DND-41 (cell line): ENCODE data around the gene TSC22D2.

Experiments used
- ATAC-seq: fragments of 200-7000 bp; cut with Tn5 transposase; 3 replicates; pipeline ENCODE4 v1.9.1; 2021; ENCODE audit warnings: low read depth; ENCODE audit not compliant: insufficient read depth
- DNase-seq: peaks from one replicate; pipeline ENCODE4 v3.0.0-alpha.2; 2020
- H2AFZ ChIP-seq: 2 replicates; pipeline ENCODE4 v1.6.0; 2012; ENCODE audit warnings: low read depth, low read length
- H3K27ac ChIP-seq: 2 replicates; pipeline ENCODE4 v1.5.1; 2012; ENCODE audit warnings: low read length, inconsistent platforms
- H3K27me3 ChIP-seq: fragments of 200-600 bp; sonication (generic); 2 replicates; pipeline ENCODE4 v1.6.0; 2012; ENCODE audit warnings: low read length, mild to moderate bottlenecking, inconsistent platforms; ENCODE audit not compliant: insufficient read depth, poor library complexity
- H3K36me3 ChIP-seq: 2 replicates; pipeline ENCODE4 v1.5.1; 2012; ENCODE audit warnings: low read length, inconsistent platforms; ENCODE audit not compliant: insufficient read depth
- H3K4me1 ChIP-seq: 2 replicates; pipeline ENCODE4 v1.5.1; 2012; ENCODE audit warnings: mild to moderate bottlenecking, low read length; ENCODE audit not compliant: insufficient read depth
- H3K4me2 ChIP-seq: 2 replicates; pipeline ENCODE4 v1.6.0; 2012; ENCODE audit warnings: mild to moderate bottlenecking, moderate library complexity, low read length, inconsistent platforms; ENCODE audit not compliant: insufficient read depth
- H3K4me3 ChIP-seq, 2 experiments: fragments of 200-600 bp in 1 of 2; shearing (Covaris generic) in 1 of 2; 2 replicates each; pipeline ENCODE4 v1.5.1; 2012 to 2016; ENCODE audit warnings: inconsistent platforms in 2 of 2, low read length in 2 of 2, mild to moderate bottlenecking in 2 of 2, low read depth in 1 of 2, moderate library complexity in 1 of 2
- H3K79me2 ChIP-seq: 2 replicates; pipeline ENCODE4 v1.6.0; 2012; ENCODE audit warnings: low read length, inconsistent platforms; ENCODE audit not compliant: insufficient read depth
- H3K9ac ChIP-seq: 2 replicates; pipeline ENCODE4 v1.6.0; 2012; ENCODE audit warnings: low read depth, mild to moderate bottlenecking, inconsistent platforms, low read length, moderate library complexity
- H3K9me3 ChIP-seq: 2 replicates; pipeline ENCODE4 v1.5.1; 2012; ENCODE audit warnings: low read length, moderate library complexity, mild to moderate bottlenecking, inconsistent platforms; ENCODE audit not compliant: insufficient read depth, severe bottlenecking
- H4K20me1 ChIP-seq: 2 replicates; pipeline ENCODE4 v1.6.0; 2012; ENCODE audit warnings: low read length; ENCODE audit not compliant: insufficient read depth
- CTCF ChIP-seq: IDR thresholded peaks from 2 replicates; pipeline ENCODE4 v1.5.1; 2012; ENCODE audit warnings: borderline replicate concordance, low read length, moderate library complexity, mild to moderate bottlenecking; ENCODE audit not compliant: poor library complexity, severe bottlenecking; ENCODE audit errors: extremely low read depth
- EZH2 ChIP-seq: IDR thresholded peaks from 3 replicates; pipeline ENCODE4 v1.6.1; 2012; ENCODE audit warnings: borderline replicate concordance, low read depth, mild to moderate bottlenecking, moderate library complexity, low read length, inconsistent platforms; ENCODE audit not compliant: severe bottlenecking

The TSC22D2 gene

GRCh38 chr3:150376001-150376848 is 31.9 kb upstream of the TSC22D2 start:
- Histone ChIP-seq H2AFZ (no peak overlapping the region), H3K27ac (no peak overlapping the region), H3K4me2 (no peak overlapping the region), H4K20me1 (no peaks in the 10 kb centered on the region), H3K4me1 (no peaks in the 10 kb centered on the region), H3K9ac (no peak overlapping the region), H3K36me3 (no peaks in the 10 kb centered on the region), H3K4me3 (no peak overlapping the region), H3K27me3 (peaks cover 13% of the 10 kb centered on the region), H3K79me2 (no peaks in the 10 kb centered on the region), H3K9me3 (no peaks in the 10 kb centered on the region)
- ATAC-seq (no peak), DNase-seq (no peak)
- no peak for TF ChIP-seq CTCF
- TF ChIP-seq EZH2 = no peak

- Histone ChIP-seq H4K20me1 (no peaks in the 10 kb centered on the region), H3K27ac (no peak overlapping the region), H3K9me3 (no peaks in the 10 kb centered on the region), H3K27me3 (peaks cover 9% of the 10 kb centered on the region), H3K4me2 (no peak overlapping the region), H3K4me3 (no peak overlapping the region), H3K79me2 (no peaks in the 10 kb centered on the region), H3K9ac (no peak overlapping the region), H2AFZ (no peak overlapping the region), H3K36me3 (no peaks in the 10 kb centered on the region), H3K4me1 (no peaks in the 10 kb centered on the region)
- DNase-seq = no peak
- TF ChIP-seq CTCF (no peak), EZH2 (no peak)
- no peak for ATAC-seq
Measured at GRCh38 chr3:150377601-150378300, 30.3 kb upstream of the TSC22D2 start.

- Histone ChIP-seq H3K27ac (no peak overlapping the region), H3K27me3 (peaks cover 5% of the 10 kb centered on the region), H3K4me1 (no peaks in the 10 kb centered on the region), H3K36me3 (no peaks in the 10 kb centered on the region), H3K79me2 (no peaks in the 10 kb centered on the region), H4K20me1 (no peaks in the 10 kb centered on the region), H3K4me3 (no peak overlapping the region), H3K9ac (no peak overlapping the region), H3K4me2 (no peak overlapping the region), H2AFZ (no peak overlapping the region), H3K9me3 (no peaks in the 10 kb centered on the region)
- TF ChIP-seq EZH2 (no peak), CTCF (no peak)
- DNase-seq = no peak
- no peak for ATAC-seq
Measured at GRCh38 chr3:150378301-150378748, 29.8 kb upstream of the TSC22D2 start.
